Duodenal mucosa (tissue), 2 donors: Measurements from ENCODE around the gene IMMP2L.
"Not testable (repeated sequence)": the region's sequence is repeated elsewhere in the genome, so short reads cannot be mapped to it uniquely, and the experiment has no call there.

Source experiments
- H3K27ac ChIP-seq: one replicate; pipeline ENCODE4 v1.7.0; 2013; ENCODE audit warnings: low read depth, low read length
- H3K27me3 ChIP-seq, 2 donors: one replicate each; pipeline ENCODE4 v1.7.0; 2013; ENCODE audit warnings: low read length in 2 of 2, control low read depth in 1 of 2; ENCODE audit not compliant: insufficient read depth in 2 of 2, control insufficient read depth in 1 of 2
- H3K36me3 ChIP-seq, 2 donors: one replicate each; pipeline ENCODE4 v1.7.0; 2013; ENCODE audit warnings: low read length in 2 of 2, control low read depth in 1 of 2; ENCODE audit not compliant: insufficient read depth in 2 of 2, control insufficient read depth in 1 of 2
- H3K4me1 ChIP-seq, 2 donors: one replicate each; pipeline ENCODE4 v1.7.0; 2013; ENCODE audit warnings: low read length in 2 of 2, control low read depth in 1 of 2; ENCODE audit not compliant: insufficient read depth in 2 of 2, control insufficient read depth in 1 of 2
- H3K4me3 ChIP-seq, 2 donors: one replicate each; pipeline ENCODE4 v1.7.0; 2013; ENCODE audit warnings: low read length in 2 of 2, low read depth in 1 of 2
- H3K9ac ChIP-seq, 2 donors: one replicate each; pipeline ENCODE4 v1.7.0; 2013; ENCODE audit warnings: low read length in 2 of 2, low read depth in 1 of 2
- H3K9me3 ChIP-seq, 2 donors: one replicate each; pipeline ENCODE4 v1.7.0; 2013; ENCODE audit warnings: low read length in 2 of 2, control low read depth in 1 of 2; ENCODE audit not compliant: control insufficient read depth in 1 of 2

Gene IMMP2L

GRCh38 chr7:111510584-111511378, 51.5 kb downstream of the IMMP2L start:
- H3K36me3 ChIP-seq, result no peaks in the 10 kb centered on the region
- H3K27ac ChIP-seq, result no peak overlapping the region
- H3K9ac ChIP-seq, result no peak overlapping the region
- H3K9me3 ChIP-seq, result no peaks in the 10 kb centered on the region
- H3K4me3 ChIP-seq, result no peak overlapping the region
- peaks cover 4 to 5% of the 10 kb centered on the region in 2 donors for H3K4me1 ChIP-seq
- no peaks in the 10 kb centered on the region for H3K27me3 ChIP-seq

- Histone ChIP-seq H3K9ac (no peak overlapping the region), H3K4me1 (peaks cover 4 to 5% of the 10 kb centered on the region in 2 donors), H3K27ac (no peak overlapping the region), H3K27me3 (no peaks in the 10 kb centered on the region), H3K36me3 (no peaks in the 10 kb centered on the region), H3K4me3 (no peak overlapping the region), H3K9me3 (no peaks in the 10 kb centered on the region)
These were observed 52.2 kb downstream of the IMMP2L start for GRCh38 chr7:111510062-111510461.

GRCh38 chr7:111509288-111509687, 53.0 kb downstream of the IMMP2L start:
- Histone ChIP-seq H3K4me3 (no peak overlapping the region), H3K9me3 (no peaks in the 10 kb centered on the region), H3K4me1 (peaks cover 4 to 5% of the 10 kb centered on the region in 2 donors), H3K36me3 (no peaks in the 10 kb centered on the region), H3K27ac (no peak overlapping the region), H3K27me3 (no peaks in the 10 kb centered on the region), H3K9ac (no peak overlapping the region)

GRCh38 chr7:111508387-111508786, 53.9 kb downstream of the IMMP2L start:
- Histone ChIP-seq H3K27me3 (no peaks in the 10 kb centered on the region), H3K36me3 (no peaks in the 10 kb centered on the region), H3K9me3 (no peaks in the 10 kb centered on the region), H3K9ac (no peak overlapping the region), H3K27ac (no peak overlapping the region), H3K4me1 (peaks cover 4 to 5% of the 10 kb centered on the region in 2 donors), H3K4me3 (no peak overlapping the region)

- H3K27ac ChIP-seq, H3K9ac ChIP-seq, H3K9me3 ChIP-seq, H3K4me1 ChIP-seq, H3K27me3 ChIP-seq, H3K4me3 ChIP-seq, H3K36me3 ChIP-seq: not testable (repeated sequence)
These were observed 56.9 kb downstream of the IMMP2L start for GRCh38 chr7:111505422-111505821.

- H3K27me3 ChIP-seq, H3K9ac ChIP-seq, H3K27ac ChIP-seq, H3K36me3 ChIP-seq, H3K4me1 ChIP-seq, H3K9me3 ChIP-seq, H3K4me3 ChIP-seq: not testable (repeated sequence)
These were observed 60.5 kb downstream of the IMMP2L start for GRCh38 chr7:111501799-111502198.

GRCh38 chr7:111499027-111499426, 63.3 kb downstream of the IMMP2L start:
- H3K27me3 ChIP-seq, result no peaks in the 10 kb centered on the region
- H3K9me3 ChIP-seq, result peaks cover 0 to 2% of the 10 kb centered on the region in 2 donors
- no peak overlapping the region for H3K27ac ChIP-seq
- no peak overlapping the region for H3K4me3 ChIP-seq
- no peak overlapping the region for H3K9ac ChIP-seq
- H3K4me1 ChIP-seq, result no peaks in the 10 kb centered on the region
- H3K36me3 ChIP-seq, result no peaks in the 10 kb centered on the region

GRCh38 chr7:111498391-111499007, 63.8 kb downstream of the IMMP2L start:
- peaks cover 0 to 2% of the 10 kb centered on the region in 2 donors for H3K9me3 ChIP-seq
- no peak overlapping the region for H3K4me3 ChIP-seq
- H3K36me3 ChIP-seq, result no peaks in the 10 kb centered on the region
- no peaks in the 10 kb centered on the region for H3K4me1 ChIP-seq
- no peaks in the 10 kb centered on the region for H3K27me3 ChIP-seq
- no peak overlapping the region for H3K9ac ChIP-seq
- no peak overlapping the region for H3K27ac ChIP-seq

- no peaks in the 10 kb centered on the region for H3K36me3 ChIP-seq
- H3K4me3 ChIP-seq, result no peak overlapping the region
- no peaks in the 10 kb centered on the region for H3K27me3 ChIP-seq
- H3K9me3 ChIP-seq, result no peaks in the 10 kb centered on the region
- no peak overlapping the region for H3K27ac ChIP-seq
- H3K9ac ChIP-seq, result no peak overlapping the region
- H3K4me1 ChIP-seq, result no peaks in the 10 kb centered on the region
These were observed 67.0 kb downstream of the IMMP2L start for GRCh38 chr7:111495173-111495810.

- no peak overlapping the region for H3K9ac ChIP-seq
- H3K27me3 ChIP-seq, result no peaks in the 10 kb centered on the region
- H3K36me3 ChIP-seq, result no peaks in the 10 kb centered on the region
- H3K9me3 ChIP-seq, result no peaks in the 10 kb centered on the region
- no peak overlapping the region for H3K27ac ChIP-seq
- no peaks in the 10 kb centered on the region for H3K4me1 ChIP-seq
- H3K4me3 ChIP-seq, result no peak overlapping the region
These were observed 70.1 kb downstream of the IMMP2L start for GRCh38 chr7:111492234-111492633.
